GM10248 (cell line): ENCODE measurements around the gene STOM.

Source experiments
- CTCF ChIA-PET: fragments of 300-600 bp; sonication (Branson Sonifier 250); formaldehyde crosslinking; extraction: SDS; loops from one replicate; lab custom pipeline; 2021; ENCODE audit warnings: antibody characterized with exemption; lab: Yijun Ruan, JAX
- POLR2A ChIA-PET: fragments of 350-650 bp; sonication (Branson Sonifier 250); formaldehyde crosslinking; extraction: SDS; loops from one replicate; lab custom pipeline; 2020; ENCODE audit warnings: antibody characterized with exemption; lab: Yijun Ruan, JAX
- DNase-seq: peaks from one replicate; pipeline ENCODE4 v3.0.0; 2012; ENCODE audit errors: extremely low spot score
- CTCF ChIP-seq: IDR thresholded peaks from 2 replicates; pipeline ENCODE4 v1.5.1; 2012; ENCODE audit warnings: mild to moderate bottlenecking, low read depth; ENCODE audit errors: extremely low read depth, missing control alignments, control extremely low read depth

The STOM gene, protein sequence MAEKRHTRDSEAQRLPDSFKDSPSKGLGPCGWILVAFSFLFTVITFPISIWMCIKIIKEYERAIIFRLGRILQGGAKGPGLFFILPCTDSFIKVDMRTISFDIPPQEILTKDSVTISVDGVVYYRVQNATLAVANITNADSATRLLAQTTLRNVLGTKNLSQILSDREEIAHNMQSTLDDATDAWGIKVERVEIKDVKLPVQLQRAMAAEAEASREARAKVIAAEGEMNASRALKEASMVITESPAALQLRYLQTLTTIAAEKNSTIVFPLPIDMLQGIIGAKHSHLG

DNA sequence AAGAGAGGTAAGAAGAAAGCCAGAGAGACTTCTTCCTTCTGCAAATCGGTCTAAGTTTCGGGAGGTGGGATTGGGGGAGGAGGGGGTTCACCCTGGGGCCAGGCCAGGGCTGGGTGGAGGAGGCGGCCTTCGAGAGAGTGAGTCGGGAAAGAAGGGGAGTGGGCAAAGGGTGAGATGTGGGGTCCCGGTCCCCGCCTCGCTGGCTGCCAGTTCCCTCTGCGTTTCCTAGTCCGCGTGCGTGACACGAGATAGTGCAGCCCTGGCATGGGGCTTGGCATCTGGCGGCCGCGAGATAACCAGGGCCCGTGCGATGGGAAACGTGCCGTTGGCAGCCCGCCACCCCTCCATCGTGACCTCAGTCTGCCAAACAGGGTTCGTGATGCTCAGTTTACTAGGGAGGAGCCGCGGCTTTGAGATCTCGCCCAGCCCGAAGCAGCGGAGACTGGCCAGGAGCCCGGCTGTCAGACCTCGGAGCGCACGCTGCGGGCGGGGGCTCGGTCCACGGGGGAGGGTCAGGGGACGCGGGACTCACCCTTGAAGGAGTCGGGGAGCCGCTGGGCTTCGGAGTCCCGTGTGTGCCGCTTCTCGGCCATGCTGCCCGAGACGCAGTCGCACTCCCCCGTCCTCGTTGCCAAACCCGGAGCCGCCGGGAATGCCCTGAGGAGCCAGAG, at the start of gene STOM:
TSS of gene STOM (minus strand) at position 656 of the 671 bp plus-strand sequence. CDS start at position 593, 63 bp downstream.
- no peak for TF ChIP-seq CTCF
- CTCF ChIA-PET = interaction anchor here (1.0 to 2.2 kb wide), 3 partner anchors 8 to 49 kb away, joined by 3 to 12 read pairs (median 5); no protein-coding TSS in a partner anchor
- POLR2A ChIA-PET = interaction anchor here (0.6 kb wide), 1 partner anchor 29 kb away, joined by 6 read pairs; no protein-coding TSS in a partner anchor
- DNase-seq = no peak

- ChIA-PET CTCF (interaction anchor here (0.8 to 8.0 kb wide), 4 partner anchors 8 to 199 kb away, joined by 3 to 46 read pairs (median 4); no protein-coding TSS in a partner anchor), POLR2A (no interaction called here)
- no peak for TF ChIP-seq CTCF
- no peak for DNase-seq
These were observed 41.9 kb upstream of the STOM start for GRCh38 chr9:121411993-121412392.

DNA sequence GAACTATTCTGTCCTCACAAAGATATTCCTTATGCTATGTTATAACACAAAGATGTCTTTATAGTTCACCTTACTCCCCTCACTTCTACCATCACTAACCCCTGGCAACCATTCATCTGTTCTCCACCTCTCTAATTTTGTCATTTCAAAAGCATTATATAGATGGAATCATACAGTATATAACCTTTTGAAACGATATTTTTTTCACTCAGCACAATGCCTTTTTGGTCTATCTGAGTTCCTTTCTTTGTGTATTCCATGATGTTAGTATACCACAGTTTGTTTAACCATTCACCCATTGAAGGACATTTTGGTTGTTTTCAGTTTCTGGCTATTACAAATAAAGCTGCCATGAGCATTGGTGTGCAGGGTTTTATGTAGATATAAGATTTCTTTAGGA, 35.8 kb upstream of the STOM start:
- CTCF ChIA-PET = interaction anchor here (8.0 kb wide), 1 partner anchor 86 kb away, joined by 46 read pairs; no protein-coding TSS in a partner anchor

GRCh38 chr9:121404906-121405305, 34.9 kb upstream of the STOM start:
- TF ChIP-seq CTCF = no peak
- POLR2A ChIA-PET = no interaction called here
- DNase-seq = no peak
- CTCF ChIA-PET = interaction anchor here (3.4 to 8.5 kb wide), 2 partner anchors 87 to 192 kb away, joined by 11 to 294 read pairs; no protein-coding TSS in a partner anchor

More for the DNA sequence above, 35.8 kb upstream of the STOM start:
- POLR2A ChIA-PET = no interaction called here
- TF ChIP-seq CTCF = no peak
- DNase-seq = no peak

GRCh38 chr9:121399883-121400607, 30.0 kb upstream of the STOM start:
- DNase-seq = peak; percentile 26
- ChIA-PET CTCF (interaction anchor here (0.6 to 8.5 kb wide), 28 partner anchors 9 to 644 kb away, joined by 3 to 294 read pairs (median 5); no protein-coding TSS in a partner anchor), POLR2A (no interaction called here)
- TF ChIP-seq CTCF = peak; percentile 43
